PC-9 (cell line): Measurements from ENCODE around the gene SSR3. TPM values are rescaled to one million over a fixed set of nuclear protein-coding genes. Genes with fewer than 3 reads are reported as not detected.

Experiments
- BruUV-seq: library from RNA; stranded (reverse); fragments of 400-500 nt; replicated peaks from 2 replicates; lab custom pipeline; 2021; lab: Mats Ljungman, UMichigan
- CTCF ChIA-PET: fragments of 300-600 bp; sonication (Branson Sonifier 250); formaldehyde crosslinking; loops from one replicate; lab custom pipeline; 2022; ENCODE audit warnings: antibody characterized with exemption; lab: Charles Lee
- POLR2A ChIA-PET: fragments of 300-600 bp; sonication (Branson Sonifier 250); formaldehyde crosslinking; loops from one replicate; lab custom pipeline; 2022; ENCODE audit warnings: antibody characterized with exemption; ENCODE audit not compliant: unreplicated experiment; lab: Charles Lee
- DNase-seq, 2 experiments: peaks; one replicate each; pipeline versions ENCODE4 v3.0.0 to v3.0.0-alpha.2; 2015 to 2022; ENCODE audit warnings: mixed read lengths in 1 of 2
- H2AFZ ChIP-seq: fragments of 200-600 bp; sonication (generic); 2 replicates; pipeline ENCODE4 v1.8.1; 2017; ENCODE audit warnings: antibody characterized with exemption
- H3F3A ChIP-seq: fragments of 200-600 bp; sonication (generic); 2 replicates; pipeline ENCODE4 v1.8.1; 2017; ENCODE audit warnings: antibody characterized with exemption, mild to moderate bottlenecking, low read depth; ENCODE audit not compliant: insufficient read depth
- H3K27ac ChIP-seq: fragments of 200-600 bp; sonication (generic); 2 replicates; pipeline ENCODE4 v1.6.1; 2016; ENCODE audit warnings: mixed run types
- H3K27me3 ChIP-seq: fragments of 200-600 bp; sonication (generic); 2 replicates; pipeline ENCODE4 v1.6.1; 2016; ENCODE audit warnings: low read depth, mixed run types; ENCODE audit not compliant: insufficient read depth
- H3K36me3 ChIP-seq: fragments of 200-600 bp; sonication (generic); 2 replicates; pipeline ENCODE4 v1.6.1; 2016; ENCODE audit warnings: low read depth, mixed run types
- H3K4me1 ChIP-seq: fragments of 200-600 bp; sonication (generic); replicated peaks from 2 replicates; pipeline ENCODE4 v1.6.1; 2016; ENCODE audit warnings: mixed run types; ENCODE audit not compliant: insufficient read depth
- H3K4me2 ChIP-seq: fragments of 200-600 bp; sonication (generic); 2 replicates; pipeline ENCODE4 v1.6.1; 2017; ENCODE audit warnings: mixed run types
- H3K4me3 ChIP-seq: fragments of 200-600 bp; sonication (generic); 2 replicates; pipeline ENCODE4 v1.6.1; 2016; ENCODE audit warnings: mixed run types
- H3K79me2 ChIP-seq: fragments of 200-600 bp; sonication (generic); 2 replicates; pipeline ENCODE4 v1.6.1; 2017; ENCODE audit warnings: low read depth, mixed run types
- H3K9me2 ChIP-seq: fragments of 200-600 bp; sonication (generic); 2 replicates; pipeline ENCODE4 v1.8.1; 2017; ENCODE audit warnings: mild to moderate bottlenecking; ENCODE audit not compliant: insufficient read depth
- H3K9me3 ChIP-seq: fragments of 200-600 bp; sonication (generic); 2 replicates; pipeline ENCODE4 v1.8.1; 2016; ENCODE audit warnings: low read depth; ENCODE audit not compliant: insufficient read depth
- H4K20me1 ChIP-seq: fragments of 200-600 bp; sonication (generic); 2 replicates; pipeline ENCODE4 v1.8.1; 2017; ENCODE audit not compliant: insufficient read depth
- EZH2 ChIP-seq: fragments of 200-600 bp; sonication (generic); IDR thresholded peaks from 2 replicates; pipeline ENCODE4 v1.8.0; 2017; ENCODE audit warnings: antibody characterized with exemption, low read depth
- intact Hi-C: fragments of 100-400 bp; cut with micrococcal nuclease; formaldehyde crosslinking; loops from one replicate; pipeline ENCODE4 v1.10.0; 2022; ENCODE audit not compliant: unreplicated experiment
- total RNA-seq: library from RNA; stranded (reverse); gene quantifications from 2 replicates; pipeline ENCODE4 v1.2.3, GENCODE V29; 2021
- TF ChIP-seq, protein P1 (sequence below): fragments of 200-600 bp; sonication (generic); conservative IDR thresholded peaks from 2 replicates; pipeline ENCODE4 v1.6.1; 2017; ENCODE audit warnings: mixed run types, antibody characterized with exemption, mild to moderate bottlenecking, moderate library complexity

SSR3 gene
- total RNA-seq, 1 experiment from 2014 or later = 152 TPM

- Histone ChIP-seq H3K27ac (peak overlapping the region; percentile 28), H3K36me3 (peaks cover 67% of the 10 kb centered on the region), H3K27me3 (no peaks in the 10 kb centered on the region), H3K4me1 (no peaks in the 10 kb centered on the region; the same call in 1 of the 2 replicates), H4K20me1 (0 out of 2 replicates have a peak, but pooled peaks cover 8% of the 10 kb centered on the region), H3K79me2 (peaks cover 26% of the 10 kb centered on the region), H3F3A (peaks cover 59% of the 10 kb centered on the region), H3K9me2 (no peaks in the 10 kb centered on the region), H3K4me3 (no peak overlapping the region), H3K4me2 (no peak overlapping the region), H2AFZ (no peak overlapping the region), H3K9me3 (no peaks in the 10 kb centered on the region)
- POLR2A ChIA-PET = no interaction called here
- TF ChIP-seq, protein P1, sequence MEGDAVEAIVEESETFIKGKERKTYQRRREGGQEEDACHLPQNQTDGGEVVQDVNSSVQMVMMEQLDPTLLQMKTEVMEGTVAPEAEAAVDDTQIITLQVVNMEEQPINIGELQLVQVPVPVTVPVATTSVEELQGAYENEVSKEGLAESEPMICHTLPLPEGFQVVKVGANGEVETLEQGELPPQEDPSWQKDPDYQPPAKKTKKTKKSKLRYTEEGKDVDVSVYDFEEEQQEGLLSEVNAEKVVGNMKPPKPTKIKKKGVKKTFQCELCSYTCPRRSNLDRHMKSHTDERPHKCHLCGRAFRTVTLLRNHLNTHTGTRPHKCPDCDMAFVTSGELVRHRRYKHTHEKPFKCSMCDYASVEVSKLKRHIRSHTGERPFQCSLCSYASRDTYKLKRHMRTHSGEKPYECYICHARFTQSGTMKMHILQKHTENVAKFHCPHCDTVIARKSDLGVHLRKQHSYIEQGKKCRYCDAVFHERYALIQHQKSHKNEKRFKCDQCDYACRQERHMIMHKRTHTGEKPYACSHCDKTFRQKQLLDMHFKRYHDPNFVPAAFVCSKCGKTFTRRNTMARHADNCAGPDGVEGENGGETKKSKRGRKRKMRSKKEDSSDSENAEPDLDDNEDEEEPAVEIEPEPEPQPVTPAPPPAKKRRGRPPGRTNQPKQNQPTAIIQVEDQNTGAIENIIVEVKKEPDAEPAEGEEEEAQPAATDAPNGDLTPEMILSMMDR = no peak
- no peak for TF ChIP-seq EZH2
- peak in 1 of 2 experiments; percentile 11 for DNase-seq
- intact Hi-C loops = no loop called here
- no TSS peak for BruUV-seq
- CTCF ChIA-PET = no interaction called here
These were observed 12.5 kb downstream of the SSR3 start for GRCh38 chr3:156542101-156543042.

DNA sequence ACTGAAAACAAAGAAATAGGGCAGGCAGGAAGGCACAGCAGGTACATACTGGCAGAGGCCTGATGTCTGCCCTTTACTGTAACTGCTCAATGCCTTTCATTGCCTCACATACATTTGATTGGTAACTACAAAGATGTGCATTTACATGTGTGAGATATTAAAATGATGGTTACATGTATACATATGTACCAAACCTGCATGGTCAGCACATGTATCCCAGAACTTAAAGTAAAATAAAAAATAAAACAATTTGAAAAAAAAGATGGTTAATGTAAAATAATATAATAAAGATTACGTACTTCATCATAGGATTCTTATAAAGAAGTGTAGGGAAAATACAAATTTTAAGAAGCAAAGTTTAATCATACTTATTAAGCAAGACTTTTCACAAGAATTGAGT is 15.1 kb downstream of the SSR3 start:
- H3F3A ChIP-seq = peaks cover 74% of the 10 kb centered on the region
- H4K20me1 ChIP-seq = 0 out of 2 replicates have a peak, but pooled peaks cover 8% of the 10 kb centered on the region
- H3K9me3 ChIP-seq = no peaks in the 10 kb centered on the region
- ChIA-PET CTCF (no interaction called here), POLR2A (no interaction called here)
- intact Hi-C loops = loop anchor here (5.0 to 10.0 kb wide), 2 partner anchors 272 to 525 kb away; no protein-coding TSS in a partner anchor
- H3K79me2 ChIP-seq = no peaks in the 10 kb centered on the region; the same call in none of the 2 replicates
- BruUV-seq = no TSS peak
- H2AFZ ChIP-seq = no peak overlapping the region
- TF ChIP-seq, protein P1 = no peak
- no peak for TF ChIP-seq EZH2
- no peak overlapping the region for H3K4me3 ChIP-seq
- H3K4me1 ChIP-seq = peaks cover 19% of the 10 kb centered on the region
- DNase-seq = peak in 1 of 2 experiments; percentile 11
- H3K9me2 ChIP-seq = no peaks in the 10 kb centered on the region
- H3K27ac ChIP-seq = no peak overlapping the region
- peaks cover 45% of the 10 kb centered on the region for H3K36me3 ChIP-seq
- no peak overlapping the region for H3K4me2 ChIP-seq
- no peaks in the 10 kb centered on the region for H3K27me3 ChIP-seq

DNA sequence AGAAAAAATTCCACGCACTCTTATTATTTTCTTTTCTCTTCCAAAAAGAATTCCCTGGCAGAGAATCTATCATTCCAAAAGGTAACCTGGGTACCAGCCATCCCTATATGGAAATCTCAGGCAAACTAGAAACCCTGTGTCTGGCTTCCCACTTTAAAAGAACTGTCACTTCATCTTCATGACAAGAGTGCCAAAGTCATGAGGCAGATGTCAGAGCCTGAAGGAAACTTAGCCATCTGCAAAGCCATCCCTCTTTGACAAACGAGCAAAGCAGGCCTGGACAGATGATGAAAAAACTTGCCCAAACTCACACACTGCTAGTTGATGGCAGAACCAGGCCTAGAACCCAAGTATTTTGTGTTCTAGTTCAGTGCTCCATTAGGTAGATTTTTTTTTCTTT is 15.9 kb downstream of the SSR3 start:
- Histone ChIP-seq H3K4me3 (no peak overlapping the region), H3K27me3 (no peaks in the 10 kb centered on the region), H3K27ac (no peak overlapping the region), H4K20me1 (0 out of 2 replicates have a peak, but pooled peaks cover 8% of the 10 kb centered on the region), H3K9me3 (no peaks in the 10 kb centered on the region), H3K4me1 (peaks cover 21% of the 10 kb centered on the region), H2AFZ (no peak overlapping the region), H3F3A (peaks cover 74% of the 10 kb centered on the region), H3K79me2 (no peaks in the 10 kb centered on the region; the same call in 1 of the 2 replicates), H3K9me2 (no peaks in the 10 kb centered on the region), H3K36me3 (peaks cover 37% of the 10 kb centered on the region), H3K4me2 (no peak overlapping the region)
- POLR2A ChIA-PET = no interaction called here
- intact Hi-C loops = loop anchor here (5.0 to 10.0 kb wide), 2 partner anchors 273 to 524 kb away; no protein-coding TSS in a partner anchor
- BruUV-seq = no TSS peak
- peak in 1 of 2 experiments; percentile 3 for DNase-seq
- TF ChIP-seq, protein P1 = no peak
- TF ChIP-seq EZH2 = no peak
- CTCF ChIA-PET = no interaction called here
